Measurements from ENCODE around the gene UNC5CL. TPM values are rescaled to one million over a fixed set of nuclear protein-coding genes. Genes with fewer than 3 reads are reported as not detected.

The UNC5CL gene
- total RNA-seq, 2 donors from 2014 or later: 0.46 to 1.6 TPM

GRCh38 chr6:41063884-41064285 is 24.9 kb upstream of the UNC5CL start:
- Histone ChIP-seq H3K27ac (no peak overlapping the region), H3K27me3 (replicated peaks; ENCODE audit: insufficient read depth) (no peaks in the 10 kb centered on the region), H3K36me3 (no peaks in the 10 kb centered on the region), H3K4me1 (replicated peaks) (no peaks in the 10 kb centered on the region), H3K9me3 (no peaks in the 10 kb centered on the region), H3K4me3 (no peak overlapping the region)
- DNase-seq (ENCODE audit: low spot score): no peak
- TF ChIP-seq POLR2AphosphoS5 (IDR thresholded peaks at IDR 0.05): no peak
- TF ChIP-seq POLR2A (IDR thresholded peaks at IDR 0.05): no peak
- TF ChIP-seq CTCF (IDR thresholded peaks at IDR 0.05): no peak
- WGBS: 64% methylated on average over 2 of the region's 2 CpGs
- intact Hi-C loops (cut with DNase I): no loop called here

GRCh38 chr6:41062056-41062455 is 23.0 kb upstream of the UNC5CL start:
- no peaks in the 10 kb centered on the region for H3K27me3 ChIP-seq (replicated peaks; ENCODE audit: insufficient read depth)
- no peak for TF ChIP-seq POLR2AphosphoS5 (IDR thresholded peaks at IDR 0.05)
- TF ChIP-seq POLR2A (IDR thresholded peaks at IDR 0.05): no peak
- no peak for TF ChIP-seq CTCF (IDR thresholded peaks at IDR 0.05)
- no peak overlapping the region for H3K4me3 ChIP-seq
- H3K36me3 ChIP-seq: no peaks in the 10 kb centered on the region
- DNase-seq (ENCODE audit: low spot score): no peak
- no peaks in the 10 kb centered on the region for H3K9me3 ChIP-seq
- no peaks in the 10 kb centered on the region for H3K4me1 ChIP-seq (replicated peaks)
- WGBS: 92% methylated on average over 1 of the region's 1 CpG
- H3K27ac ChIP-seq: no peak overlapping the region
- intact Hi-C loops (cut with DNase I): no loop called here

- Histone ChIP-seq H3K36me3 (no peaks in the 10 kb centered on the region), H3K27me3 (replicated peaks; ENCODE audit: insufficient read depth) (no peaks in the 10 kb centered on the region), H3K27ac (no peak overlapping the region), H3K4me1 (replicated peaks) (no peaks in the 10 kb centered on the region), H3K9me3 (no peaks in the 10 kb centered on the region), H3K4me3 (no peak overlapping the region)
- intact Hi-C loops (cut with DNase I): no loop called here
- WGBS: 71% methylated on average over 13 of the region's 13 CpGs
- no peak for DNase-seq (ENCODE audit: low spot score)
- TF ChIP-seq CTCF (IDR thresholded peaks at IDR 0.05): no peak
- TF ChIP-seq POLR2AphosphoS5 (IDR thresholded peaks at IDR 0.05): no peak
- TF ChIP-seq POLR2A (IDR thresholded peaks at IDR 0.05): no peak
Observed at GRCh38 chr6:41061196-41061726, 22.2 kb upstream of the UNC5CL start.

- 95% methylated on average over 1 of the region's 1 CpG for WGBS
- H3K36me3 ChIP-seq: no peaks in the 10 kb centered on the region
- no peaks in the 10 kb centered on the region for H3K4me1 ChIP-seq (replicated peaks)
- no peak overlapping the region for H3K27ac ChIP-seq
- no peaks in the 10 kb centered on the region for H3K9me3 ChIP-seq
- no peak for TF ChIP-seq POLR2A (IDR thresholded peaks at IDR 0.05)
- no peak for TF ChIP-seq CTCF (IDR thresholded peaks at IDR 0.05)
- TF ChIP-seq POLR2AphosphoS5 (IDR thresholded peaks at IDR 0.05): no peak
- H3K27me3 ChIP-seq (replicated peaks; ENCODE audit: insufficient read depth): no peaks in the 10 kb centered on the region
- DNase-seq (ENCODE audit: low spot score): no peak
- intact Hi-C loops (cut with DNase I): no loop called here
- no peak overlapping the region for H3K4me3 ChIP-seq
Observed at GRCh38 chr6:41059556-41059955, 20.5 kb upstream of the UNC5CL start.

GRCh38 chr6:41058783-41059181 is 19.8 kb upstream of the UNC5CL start:
- H3K9me3 ChIP-seq: no peaks in the 10 kb centered on the region
- intact Hi-C loops (cut with DNase I): no loop called here
- no peak overlapping the region for H3K27ac ChIP-seq
- no peak for TF ChIP-seq POLR2AphosphoS5 (IDR thresholded peaks at IDR 0.05)
- TF ChIP-seq CTCF (IDR thresholded peaks at IDR 0.05): no peak
- no peak for TF ChIP-seq POLR2A (IDR thresholded peaks at IDR 0.05)
- no peaks in the 10 kb centered on the region for H3K36me3 ChIP-seq
- WGBS: 87% methylated on average over 2 of the region's 2 CpGs
- H3K27me3 ChIP-seq (replicated peaks; ENCODE audit: insufficient read depth): no peaks in the 10 kb centered on the region
- DNase-seq (ENCODE audit: low spot score): no peak
- H3K4me3 ChIP-seq: no peak overlapping the region
- no peaks in the 10 kb centered on the region for H3K4me1 ChIP-seq (replicated peaks)
